Progenitor cell of endocrine pancreas (in vitro differentiated cells): ENCODE results near the gene CREBBP. TPM values are rescaled to one million over a fixed set of nuclear protein-coding genes. Genes with fewer than 3 reads are reported as not detected.
"Not testable (repeated sequence)": the region's sequence is repeated elsewhere in the genome, so short reads cannot be mapped to it uniquely, and the experiment has no call there.

Experiments used
- DNase-seq: peaks from one replicate; pipeline ENCODE4 v3.0.0; 2021; ENCODE audit warnings: low spot score; ENCODE audit not compliant: unreplicated experiment
- H3K27ac Mint-ChIP-seq: 2 replicates; pipeline ENCODE4 v1.8.0; 2021; ENCODE audit warnings: mild to moderate bottlenecking, moderate library complexity, mixed read lengths
- H3K27me3 Mint-ChIP-seq: 2 replicates; pipeline ENCODE4 v1.8.0; 2021; ENCODE audit warnings: mixed read lengths
- H3K36me3 Mint-ChIP-seq: 2 replicates; pipeline ENCODE4 v1.8.0; 2022; ENCODE audit warnings: mixed read lengths; ENCODE audit not compliant: insufficient read depth
- H3K4me1 Mint-ChIP-seq: 2 replicates; pipeline ENCODE4 v1.8.0; 2021; ENCODE audit warnings: low read depth, mixed read lengths
- H3K4me3 Mint-ChIP-seq: 2 replicates; pipeline ENCODE4 v1.8.0; 2021; ENCODE audit warnings: low read depth, mild to moderate bottlenecking, moderate library complexity, mixed read lengths
- H3K9me3 Mint-ChIP-seq: 2 replicates; pipeline ENCODE4 v1.8.0; 2021; ENCODE audit warnings: low read depth, mixed read lengths
- total RNA-seq: library from RNA; stranded (reverse); gene quantifications from 2 replicates; pipeline ENCODE4 v1.2.1, GENCODE V29; 2021
- TF ChIP-seq, protein P1 (sequence below): fragments of 200-600 bp; sonication (generic); IDR thresholded peaks from one replicate; pipeline ENCODE4 v1.5.0; 2021; ENCODE audit warnings: antibody characterized with exemption, mild to moderate bottlenecking; ENCODE audit not compliant: unreplicated experiment

Gene CREBBP
- total RNA-seq, 1 donor from 2014 or later, result 144 TPM

DNA sequence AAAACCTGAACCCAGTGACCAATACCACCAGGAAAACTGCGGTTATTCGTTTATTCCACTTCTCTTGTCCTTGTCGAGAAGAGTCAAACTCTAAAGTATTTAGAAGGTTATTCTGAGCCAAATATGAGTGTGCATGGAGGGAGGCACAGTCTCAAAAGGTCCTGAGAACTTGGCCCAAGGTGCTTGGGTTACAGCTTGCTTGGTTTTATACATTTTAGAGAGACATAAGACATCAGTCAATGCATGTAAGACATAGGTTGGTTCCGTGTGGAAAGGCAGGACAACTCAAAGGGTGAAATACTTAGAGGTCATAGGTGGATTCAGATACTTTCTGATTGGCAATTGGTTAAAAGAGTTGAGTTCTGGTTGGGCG, 162.5 kb downstream of the CREBBP start:
- no peaks in the 10 kb centered on the region for H3K9me3 Mint-ChIP-seq
- peak overlapping the region; percentile 81 for H3K4me3 Mint-ChIP-seq
- peaks cover 2% of the 10 kb centered on the region for H3K36me3 Mint-ChIP-seq
- TF ChIP-seq, protein P1, sequence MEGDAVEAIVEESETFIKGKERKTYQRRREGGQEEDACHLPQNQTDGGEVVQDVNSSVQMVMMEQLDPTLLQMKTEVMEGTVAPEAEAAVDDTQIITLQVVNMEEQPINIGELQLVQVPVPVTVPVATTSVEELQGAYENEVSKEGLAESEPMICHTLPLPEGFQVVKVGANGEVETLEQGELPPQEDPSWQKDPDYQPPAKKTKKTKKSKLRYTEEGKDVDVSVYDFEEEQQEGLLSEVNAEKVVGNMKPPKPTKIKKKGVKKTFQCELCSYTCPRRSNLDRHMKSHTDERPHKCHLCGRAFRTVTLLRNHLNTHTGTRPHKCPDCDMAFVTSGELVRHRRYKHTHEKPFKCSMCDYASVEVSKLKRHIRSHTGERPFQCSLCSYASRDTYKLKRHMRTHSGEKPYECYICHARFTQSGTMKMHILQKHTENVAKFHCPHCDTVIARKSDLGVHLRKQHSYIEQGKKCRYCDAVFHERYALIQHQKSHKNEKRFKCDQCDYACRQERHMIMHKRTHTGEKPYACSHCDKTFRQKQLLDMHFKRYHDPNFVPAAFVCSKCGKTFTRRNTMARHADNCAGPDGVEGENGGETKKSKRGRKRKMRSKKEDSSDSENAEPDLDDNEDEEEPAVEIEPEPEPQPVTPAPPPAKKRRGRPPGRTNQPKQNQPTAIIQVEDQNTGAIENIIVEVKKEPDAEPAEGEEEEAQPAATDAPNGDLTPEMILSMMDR, result no peak
- no peak for DNase-seq
- H3K27ac Mint-ChIP-seq, result peak overlapping the region; percentile 92
- H3K27me3 Mint-ChIP-seq, result no peaks in the 10 kb centered on the region
- peaks cover 24% of the 10 kb centered on the region for H3K4me1 Mint-ChIP-seq

DNA sequence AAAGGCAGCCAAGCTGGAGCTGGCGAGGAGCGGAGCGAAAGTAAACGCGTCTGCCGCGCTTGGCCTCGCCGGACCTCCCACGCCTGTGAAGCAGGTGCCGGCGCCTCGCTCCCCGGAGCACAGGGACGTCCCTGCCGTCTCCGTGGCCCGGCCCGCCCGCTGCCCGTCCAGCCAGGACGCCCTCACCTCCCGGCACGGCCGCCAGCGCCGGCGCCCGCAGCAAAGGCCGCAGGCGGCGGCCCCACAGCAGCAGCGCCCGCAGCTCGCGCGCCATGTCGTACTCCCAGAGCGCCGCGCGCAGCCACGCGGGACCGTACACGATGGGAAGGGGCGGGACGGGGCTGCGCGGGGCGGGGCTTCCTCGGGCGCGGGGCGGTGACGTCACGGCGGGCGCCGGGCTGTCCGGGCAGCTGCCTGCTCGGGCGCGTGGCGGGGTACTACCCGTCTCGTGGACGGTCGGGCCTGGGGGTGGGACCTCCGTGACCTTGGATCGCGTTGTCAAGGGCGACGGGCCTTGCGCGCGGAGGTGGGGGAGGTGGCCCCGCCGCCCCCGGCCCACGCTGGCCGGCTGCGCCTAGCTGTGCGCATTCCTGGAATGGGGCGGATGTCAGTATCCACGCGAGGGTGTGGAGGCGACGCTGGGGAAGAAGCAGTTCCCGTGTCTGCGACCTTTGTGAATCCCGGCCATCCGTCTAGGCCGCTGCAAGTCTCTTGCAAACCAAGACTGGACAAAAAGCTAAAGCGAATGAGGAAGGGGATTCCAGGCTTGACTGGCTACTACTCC, 163.1 kb downstream of the CREBBP start, which contains the start of gene TRAP1:
TRAP1 (minus strand) TSS at position 290 of the 784 bp plus-strand sequence; CDS start at position 274, 16 bp downstream.
- Mint-ChIP-seq H3K4me3 (peak within 1 kb of the TSS; percentile 91), H3K36me3 (peaks cover 4% of the 10 kb centered on the region), H3K9me3 (no peaks in the 10 kb centered on the region)

DNA sequence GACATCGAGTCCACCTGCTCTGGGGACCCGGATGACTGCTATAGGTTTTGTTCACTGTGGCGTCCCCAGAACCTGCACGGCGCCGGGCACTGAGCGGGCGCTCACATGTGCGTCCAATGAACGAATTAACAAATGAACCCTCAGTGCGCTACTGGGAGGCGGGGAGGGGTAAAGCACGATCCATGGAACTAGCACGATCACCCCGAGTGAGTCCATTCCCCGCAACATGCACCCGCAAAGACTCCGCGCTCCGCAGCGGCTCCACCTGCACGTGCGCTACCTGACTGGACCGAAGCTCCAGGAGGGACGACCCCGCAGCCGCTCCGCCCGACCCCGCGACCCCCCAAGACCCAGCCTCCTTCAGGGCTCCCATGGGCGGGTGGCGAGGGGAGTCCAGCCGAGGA, 163.7 kb downstream of the CREBBP start:
- peak overlapping the region; percentile 95 for H3K27ac Mint-ChIP-seq
- peak overlapping the region; percentile 91 for H3K4me3 Mint-ChIP-seq
- H3K4me1 Mint-ChIP-seq, result peaks cover 35% of the 10 kb centered on the region
- no peak for DNase-seq
- TF ChIP-seq, protein P1, result no peak
- peaks cover 4% of the 10 kb centered on the region for H3K36me3 Mint-ChIP-seq
- no peaks in the 10 kb centered on the region for H3K9me3 Mint-ChIP-seq
- H3K27me3 Mint-ChIP-seq, result no peaks in the 10 kb centered on the region

More for the DNA sequence above, 163.1 kb downstream of the CREBBP start, which contains the start of gene TRAP1:
- H3K4me1 Mint-ChIP-seq, result peaks cover 30% of the 10 kb centered on the region
- peak within 1 kb of the TSS; percentile 95 for H3K27ac Mint-ChIP-seq
- peak; percentile 84 for DNase-seq
- no peaks in the 10 kb centered on the region for H3K27me3 Mint-ChIP-seq
- TF ChIP-seq, protein P1, result no peak

DNA sequence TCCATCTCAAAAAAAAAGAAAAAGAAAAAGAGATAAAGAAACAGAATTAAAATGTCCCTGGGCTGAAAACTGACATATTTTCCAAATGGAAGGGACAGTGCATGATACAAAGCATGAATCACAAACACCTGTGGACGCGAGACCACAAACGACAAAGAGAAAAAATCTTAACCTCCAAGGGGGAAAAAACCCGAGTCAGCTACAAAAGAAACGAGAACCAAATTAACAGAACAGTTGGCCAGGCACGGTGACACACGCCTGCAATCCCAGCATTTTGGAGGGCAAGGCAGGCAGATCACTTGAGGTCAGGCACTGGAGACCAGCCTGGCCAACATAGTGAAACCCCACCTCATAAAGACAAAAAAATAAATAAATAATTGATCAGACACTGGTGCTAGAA, 165.1 kb downstream of the CREBBP start:
- peaks cover 4% of the 10 kb centered on the region for H3K36me3 Mint-ChIP-seq
- TF ChIP-seq, protein P1, result no peak
- H3K27me3 Mint-ChIP-seq, result no peaks in the 10 kb centered on the region
- no peak for DNase-seq
- peak overlapping the region; percentile 36 for H3K4me3 Mint-ChIP-seq
- peaks cover 38% of the 10 kb centered on the region for H3K4me1 Mint-ChIP-seq
- peak overlapping the region; percentile 64 for H3K27ac Mint-ChIP-seq
- H3K9me3 Mint-ChIP-seq, result no peaks in the 10 kb centered on the region

DNA sequence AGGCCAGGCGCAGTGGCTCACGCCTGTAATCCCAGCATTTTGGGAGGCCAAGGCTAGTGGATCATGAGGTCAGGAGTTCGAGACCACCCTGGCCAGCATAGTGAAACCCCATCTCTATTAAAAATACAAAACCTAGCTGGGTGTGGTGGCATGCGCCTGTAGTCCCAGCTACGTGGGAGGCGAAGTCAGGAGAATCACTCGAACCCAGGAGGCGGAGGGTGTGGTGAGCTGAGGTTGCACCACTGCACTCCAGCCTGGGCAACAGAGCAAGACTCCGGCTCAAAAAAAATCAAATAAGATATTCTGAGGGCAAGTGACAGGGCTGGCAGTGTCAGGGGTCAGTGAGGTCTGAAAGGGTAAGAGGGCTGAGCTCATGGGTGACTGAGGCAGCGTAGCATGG, 166.1 kb downstream of the CREBBP start:
- Mint-ChIP-seq H3K27ac (peak overlapping the region; percentile 98), H3K4me1 (peaks cover 42% of the 10 kb centered on the region)
- not testable (repeated sequence) for H3K4me3 Mint-ChIP-seq, H3K36me3 Mint-ChIP-seq, H3K27me3 Mint-ChIP-seq, H3K9me3 Mint-ChIP-seq, DNase-seq
